Dermis microvascular lymphatic vessel endothelial cell (primary cell): ENCODE measurements around the gene COMMD1. TPM values are rescaled to one million over a fixed set of nuclear protein-coding genes. Genes with fewer than 3 reads are reported as not detected.
"Not testable (repeated sequence)": the region's sequence is repeated elsewhere in the genome, so short reads cannot be mapped to it uniquely, and the experiment has no call there.

ENCODE experiments used
- DNase-seq, 2 donors: peaks; one replicate each; pipeline versions ENCODE4 v3.0.0 to v3.0.0-alpha.2; 2010; ENCODE audit warnings: low read depth in 2 of 2
- total RNA-seq: library from RNA; depleted of rRNA; stranded (reverse); fragments of >200 nt; gene quantifications from 2 replicates; pipeline ENCODE4 v1.2.1, GENCODE V29; 2014

COMMD1 gene
- total RNA-seq, 1 donor from 2014 or later: 31.8 TPM

- DNase-seq: peak; percentile 14 to 61
Observed at GRCh38 chr2:62014102-62014501, 108.6 kb downstream of the COMMD1 start.

- DNase-seq: no peak
Observed at GRCh38 chr2:62016957-62017356, 111.5 kb downstream of the COMMD1 start.

GRCh38 chr2:62029910-62030309, 124.4 kb downstream of the COMMD1 start:
- no peak for DNase-seq

GRCh38 chr2:62030902-62031301, 125.4 kb downstream of the COMMD1 start:
- DNase-seq: no peak

GRCh38 chr2:62032096-62032495, 126.6 kb downstream of the COMMD1 start:
- DNase-seq: no peak

- DNase-seq: no peak
Observed at GRCh38 chr2:62034715-62035114, 129.2 kb downstream of the COMMD1 start.

GRCh38 chr2:62036229-62036628, 130.8 kb downstream of the COMMD1 start:
- DNase-seq: no peak

GRCh38 chr2:62036761-62037250, 131.3 kb downstream of the COMMD1 start:
- DNase-seq: no peak

GRCh38 chr2:62038975-62039771, 133.7 kb downstream of the COMMD1 start:
- no peak for DNase-seq

- DNase-seq: no peak
Observed at GRCh38 chr2:62040926-62041325, 135.5 kb downstream of the COMMD1 start.

- not testable (repeated sequence) for DNase-seq
Observed at GRCh38 chr2:62041701-62042385, 136.4 kb downstream of the COMMD1 start.

GRCh38 chr2:62042400-62042799, 136.9 kb downstream of the COMMD1 start:
- no peak for DNase-seq

- DNase-seq: no peak
Observed at GRCh38 chr2:62042944-62043343, 137.5 kb downstream of the COMMD1 start.

GRCh38 chr2:62045017-62045543, 139.6 kb downstream of the COMMD1 start:
- DNase-seq: no peak

GRCh38 chr2:62046141-62046540, 140.7 kb downstream of the COMMD1 start:
- DNase-seq: no peak

GRCh38 chr2:62050456-62051045, 145.1 kb downstream of the COMMD1 start:
- DNase-seq: no peak

GRCh38 chr2:62054029-62054791, 148.7 kb downstream of the COMMD1 start:
- DNase-seq: no peak

- DNase-seq: no peak
Observed at GRCh38 chr2:62054916-62055450, 149.5 kb downstream of the COMMD1 start.

- peak; percentile 4 to 63 for DNase-seq
Observed at GRCh38 chr2:62055724-62056336, 150.4 kb downstream of the COMMD1 start.

GRCh38 chr2:62056341-62056740, 150.9 kb downstream of the COMMD1 start:
- no peak for DNase-seq

- no peak for DNase-seq
Observed at GRCh38 chr2:62065243-62065642, 159.8 kb downstream of the COMMD1 start.
